HG03575 (cell line): ENCODE data around the gene OPTC.
"Not testable (repeated sequence)": the region's sequence is repeated elsewhere in the genome, so short reads cannot be mapped to it uniquely, and the experiment has no call there.

Experiments used
- ATAC-seq: cut with Tn5 transposase; IDR thresholded peaks from one replicate; pipeline ENCODE4 v1.9.1; 2021; ENCODE audit not compliant: unreplicated experiment, insufficient number of reproducible peaks, low FRiP score; ENCODE audit errors: extremely low read depth

The OPTC gene, protein sequence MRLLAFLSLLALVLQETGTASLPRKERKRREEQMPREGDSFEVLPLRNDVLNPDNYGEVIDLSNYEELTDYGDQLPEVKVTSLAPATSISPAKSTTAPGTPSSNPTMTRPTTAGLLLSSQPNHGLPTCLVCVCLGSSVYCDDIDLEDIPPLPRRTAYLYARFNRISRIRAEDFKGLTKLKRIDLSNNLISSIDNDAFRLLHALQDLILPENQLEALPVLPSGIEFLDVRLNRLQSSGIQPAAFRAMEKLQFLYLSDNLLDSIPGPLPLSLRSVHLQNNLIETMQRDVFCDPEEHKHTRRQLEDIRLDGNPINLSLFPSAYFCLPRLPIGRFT

DNA sequence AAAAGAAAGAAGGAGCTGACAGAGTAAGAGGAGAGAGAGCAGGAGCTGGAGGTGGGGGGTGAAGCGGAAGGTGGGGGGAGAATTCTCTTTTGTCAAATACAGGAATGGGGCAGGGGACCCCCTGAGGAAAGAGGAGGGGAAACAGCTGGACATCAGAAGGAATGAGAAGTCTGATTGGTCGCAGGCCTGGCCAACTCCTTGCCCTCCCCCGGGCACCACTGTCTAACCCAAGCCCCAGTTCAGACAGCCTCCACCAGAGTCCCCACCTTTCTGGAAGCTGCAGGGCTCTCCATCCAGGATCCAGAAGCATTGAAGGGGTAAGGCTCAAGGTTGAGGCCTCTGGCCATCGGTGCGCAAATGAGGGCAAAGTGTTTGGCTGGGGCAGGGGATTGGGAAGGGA, at the start of gene OPTC:
OPTC (plus strand) TSS at position 253 of the 400 bp plus-strand sequence. CDS start 1,853 bp downstream, outside the sequence.
- no peak for ATAC-seq

DNA sequence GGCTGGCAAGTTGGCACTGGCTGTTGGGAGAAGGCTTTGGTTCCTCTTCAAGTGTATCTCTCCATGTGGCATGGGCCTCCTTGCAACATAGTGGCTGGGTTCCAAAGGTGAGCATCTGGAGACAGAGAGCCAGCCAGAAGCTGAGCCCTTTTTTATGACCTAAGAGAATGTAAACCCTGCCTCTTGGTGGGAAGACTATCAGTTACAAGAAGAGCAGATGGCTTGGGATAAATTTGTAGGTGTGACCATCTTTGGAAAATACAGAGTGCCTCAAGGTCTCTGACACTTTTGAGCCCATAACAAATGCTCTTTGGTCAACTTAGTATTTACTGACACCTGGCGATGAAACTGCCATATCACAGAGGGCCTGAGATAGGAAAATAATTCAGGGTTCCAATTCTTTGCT, 49.8 kb upstream of the OPTC start:
- no peak for ATAC-seq

DNA sequence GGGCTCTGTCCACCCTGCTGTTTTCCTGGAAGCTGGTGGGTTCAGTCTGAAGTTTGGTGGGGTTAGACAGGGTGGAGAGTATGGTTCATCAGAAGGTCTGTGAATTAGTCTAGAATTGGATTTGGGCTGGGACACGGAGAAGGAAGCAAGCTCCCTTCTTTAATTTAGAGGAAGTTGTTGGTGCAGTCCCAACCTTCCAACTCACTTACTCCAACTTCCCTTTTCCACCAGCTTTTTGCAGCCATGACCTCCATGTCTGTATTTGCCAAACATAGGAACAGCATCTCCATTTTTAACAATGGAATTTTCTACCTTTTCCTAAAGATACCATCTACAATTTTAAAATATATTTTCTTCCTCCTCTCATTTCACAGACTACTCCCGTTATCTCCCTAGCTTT, 46.8 kb upstream of the OPTC start:
- no peak for ATAC-seq

DNA sequence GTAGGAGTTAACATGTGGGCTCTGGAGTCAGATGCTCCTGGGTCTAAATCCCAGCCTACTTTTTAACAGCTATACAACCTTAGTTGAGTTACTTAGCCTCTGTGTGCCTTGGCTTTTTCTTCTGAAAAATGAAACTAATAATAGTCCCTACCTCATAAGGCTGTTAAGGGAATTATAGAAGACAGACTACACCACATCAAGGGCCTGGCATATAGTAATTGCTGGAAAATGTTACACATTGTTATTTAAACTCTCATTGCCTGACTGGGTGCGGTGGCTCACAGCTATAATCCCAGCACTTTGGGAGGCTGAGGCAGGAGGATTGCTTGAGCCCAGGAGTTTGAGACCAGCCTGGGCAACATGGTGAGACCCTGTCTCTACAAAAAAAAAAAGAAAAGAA, 46.4 kb upstream of the OPTC start:
- ATAC-seq, result not testable (repeated sequence)

DNA sequence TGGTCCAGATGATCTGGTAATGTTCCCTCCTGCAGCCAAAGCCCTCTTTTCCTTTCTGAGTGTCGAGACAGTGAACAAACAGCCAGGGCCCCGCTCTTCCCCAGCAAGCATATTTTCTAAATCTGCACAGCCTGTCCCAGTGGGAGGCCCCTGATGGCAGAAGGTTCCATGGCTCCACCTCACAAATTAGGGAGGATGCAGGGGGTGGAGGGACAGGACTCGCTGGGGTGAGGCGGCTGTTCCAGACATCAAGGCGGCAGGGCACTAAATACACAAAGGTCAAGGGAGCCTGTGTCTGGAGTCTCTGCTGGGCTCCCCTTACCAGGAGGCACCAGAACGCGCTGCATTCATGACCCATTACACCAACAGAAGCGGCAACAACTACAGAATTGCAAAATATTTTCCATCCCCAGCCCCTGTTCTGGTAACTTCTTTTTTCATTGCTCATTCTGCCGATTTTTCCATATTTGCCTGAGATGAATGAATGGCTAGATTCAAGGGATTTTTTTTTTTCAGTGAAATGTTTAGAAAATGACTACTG, 45.4 kb upstream of the OPTC start:
- ATAC-seq, result no peak

DNA sequence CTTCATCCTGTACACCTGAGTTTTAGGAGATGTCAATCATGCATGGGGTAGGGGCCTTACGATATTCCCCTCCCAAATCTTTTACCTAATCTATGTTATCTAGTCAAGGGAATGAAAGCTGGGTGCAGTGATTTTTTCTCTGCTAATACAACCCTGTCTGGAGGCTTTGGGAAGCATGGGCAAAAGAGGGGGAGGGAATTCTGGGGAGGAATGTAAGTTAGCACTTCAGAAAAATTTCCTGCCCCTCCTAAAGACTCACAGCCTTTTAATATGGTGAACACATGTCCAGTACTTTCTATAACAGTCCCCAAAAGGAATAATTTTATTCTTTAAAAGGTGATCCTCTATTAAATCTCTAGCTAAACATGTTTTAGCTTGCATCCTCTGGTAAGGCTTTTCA, 44.0 kb upstream of the OPTC start:
- ATAC-seq, result no peak

DNA sequence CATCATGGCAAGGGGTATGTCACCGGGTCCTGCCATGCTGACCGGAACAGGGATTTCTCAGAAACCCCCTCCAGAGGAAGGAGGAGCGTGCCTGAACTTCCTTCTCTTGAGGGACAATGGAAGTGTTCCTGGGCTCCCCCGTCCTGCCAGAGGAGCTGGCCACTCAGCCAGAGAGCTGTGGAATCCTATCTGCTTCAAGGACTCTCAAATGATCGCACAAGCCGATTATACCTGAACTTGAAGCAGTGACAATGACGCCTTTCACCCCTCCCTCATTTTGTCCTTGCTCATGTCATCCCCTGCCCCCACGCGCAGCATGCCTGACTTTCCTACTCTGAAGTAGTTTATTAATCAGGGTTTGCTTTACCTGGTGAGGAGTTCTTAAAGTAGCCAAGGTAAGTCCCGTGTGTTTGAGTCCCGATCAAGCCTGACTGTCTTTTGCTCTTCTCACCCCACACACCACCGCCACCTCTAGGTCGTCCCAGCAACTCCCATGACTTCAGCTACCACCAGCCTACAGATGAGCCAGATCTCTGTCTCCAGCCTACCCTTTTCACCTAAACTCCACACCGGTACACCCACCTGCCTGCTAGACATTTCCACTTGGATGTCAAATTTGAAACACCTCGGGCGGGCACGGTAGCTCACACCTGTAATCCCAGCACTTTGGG, 43.3 kb upstream of the OPTC start:
- ATAC-seq, result no peak

DNA sequence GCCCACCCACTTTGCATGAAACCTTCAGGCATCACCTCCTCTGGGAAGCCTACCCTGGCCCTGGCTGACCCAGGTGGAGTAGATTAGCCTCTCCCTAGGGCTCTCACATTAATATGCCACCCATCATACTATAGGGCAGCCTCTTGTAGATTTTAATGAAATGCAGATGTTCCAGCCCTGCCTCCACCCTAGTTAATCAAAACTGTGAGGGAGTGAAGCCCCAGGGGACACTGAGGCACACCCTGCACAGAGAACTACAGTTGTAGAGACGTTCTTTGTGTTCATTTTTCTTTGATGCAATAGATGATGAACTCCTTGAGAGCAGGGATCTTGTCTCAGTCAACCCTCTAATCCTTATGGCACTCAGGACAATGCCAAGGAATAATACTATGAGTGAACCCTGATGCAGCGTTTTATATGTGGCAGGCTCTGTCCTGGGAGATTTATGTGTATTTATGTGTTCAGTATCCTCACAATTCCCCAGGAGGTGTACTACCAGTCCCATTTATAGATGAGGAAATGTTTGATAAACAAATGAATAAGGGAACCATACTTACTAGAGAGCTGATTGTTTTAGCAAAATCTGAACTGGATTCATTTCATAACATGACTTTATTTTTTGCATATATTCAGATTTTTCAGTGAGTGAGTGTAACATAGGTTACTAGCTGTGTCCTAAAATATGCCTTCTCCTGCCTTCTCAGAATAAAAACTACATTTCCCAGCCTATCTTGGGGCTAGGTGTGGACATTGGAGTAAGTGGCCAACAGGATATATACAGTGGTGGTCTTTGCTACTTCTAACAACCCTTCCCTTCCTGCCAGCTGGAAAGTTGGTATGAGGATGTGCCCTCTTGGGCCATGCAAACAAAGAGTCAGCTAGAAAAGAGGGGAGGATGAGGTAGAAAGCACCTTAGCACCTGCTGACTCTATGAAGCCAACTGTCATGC, 41.8 kb upstream of the OPTC start:
- ATAC-seq, result no peak

DNA sequence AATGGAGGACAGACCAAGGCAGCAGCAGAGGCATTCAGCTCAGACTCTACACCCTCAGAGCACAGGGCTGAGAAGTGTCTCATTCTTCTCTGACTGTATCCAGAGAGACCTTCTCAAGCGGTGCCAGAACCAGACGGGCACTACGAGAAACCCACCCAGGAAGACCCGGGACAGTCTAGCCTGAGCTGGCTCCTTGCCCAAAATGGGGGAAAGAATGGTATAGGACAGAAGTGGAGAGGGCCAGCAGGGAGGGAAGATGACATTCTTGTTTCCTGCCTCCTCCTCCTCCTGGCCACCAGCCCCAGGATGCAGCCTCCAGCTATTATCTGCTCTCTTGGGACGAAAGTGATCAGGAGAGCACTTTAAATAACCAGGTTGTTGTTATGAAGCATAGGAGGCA, 40.9 kb upstream of the OPTC start:
- ATAC-seq, result no peak

DNA sequence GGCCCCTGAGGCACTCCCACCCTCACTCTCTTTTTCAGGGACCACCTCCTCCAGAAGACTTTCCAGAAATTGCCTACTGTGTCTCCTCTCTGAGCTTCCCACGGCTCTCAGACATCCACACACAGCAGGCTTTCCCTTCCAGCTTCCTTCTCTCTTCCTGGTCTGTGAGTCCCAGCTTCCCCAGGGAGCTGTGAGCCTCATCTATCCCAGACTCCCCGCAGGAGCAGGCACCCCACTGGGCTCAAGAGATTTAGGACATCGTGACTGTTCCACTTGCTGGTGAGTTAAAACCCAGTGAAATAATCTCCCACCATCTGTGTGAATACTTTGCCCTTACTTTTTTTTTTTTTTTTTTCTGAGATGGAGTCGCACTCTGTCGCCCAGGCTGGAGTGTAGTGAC, 40.3 kb upstream of the OPTC start:
- no peak for ATAC-seq

DNA sequence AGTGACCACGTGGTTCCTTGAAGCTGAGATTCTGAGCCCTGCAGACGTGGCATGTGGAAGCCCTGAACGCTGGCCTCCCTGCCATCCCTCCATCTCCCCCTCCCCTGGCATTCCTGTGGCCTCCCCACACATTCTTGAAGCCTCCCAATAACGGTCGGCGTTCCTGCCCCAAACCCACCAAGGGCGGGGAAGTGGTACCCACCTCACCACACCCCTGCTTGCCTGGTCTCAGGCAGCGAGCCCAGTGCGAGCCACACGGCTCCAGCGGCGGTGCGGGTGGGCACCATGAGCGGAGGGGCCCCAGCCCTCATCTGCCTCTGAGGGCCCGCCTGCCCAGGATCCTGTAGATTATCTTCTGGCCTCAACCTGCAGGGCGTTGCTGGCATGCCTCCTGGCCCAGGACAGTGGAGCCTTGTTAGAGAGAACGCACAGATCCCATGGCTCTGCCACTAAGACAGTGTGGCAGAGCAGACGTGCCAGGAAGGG, 38.9 kb upstream of the OPTC start:
- no peak for ATAC-seq

DNA sequence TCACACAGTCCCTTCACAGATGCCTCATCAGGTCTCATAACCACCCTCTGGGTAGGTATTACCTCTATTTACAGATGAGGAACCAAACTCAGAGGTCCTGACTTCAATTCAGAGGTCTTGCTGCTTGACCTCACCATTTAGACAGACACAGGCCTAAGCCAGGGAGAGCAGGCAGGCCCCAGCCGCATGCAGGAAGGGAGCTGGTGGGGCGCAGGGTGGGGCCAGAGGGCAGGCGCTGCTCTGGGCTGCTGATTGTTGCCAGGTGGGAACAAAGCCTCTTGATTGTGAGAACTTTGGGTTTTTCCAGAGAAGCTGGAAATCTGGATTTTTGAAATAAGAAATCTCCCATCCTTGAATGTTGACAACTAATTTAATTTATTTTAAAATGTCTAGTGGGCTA, 38.2 kb upstream of the OPTC start:
- ATAC-seq, result no peak

DNA sequence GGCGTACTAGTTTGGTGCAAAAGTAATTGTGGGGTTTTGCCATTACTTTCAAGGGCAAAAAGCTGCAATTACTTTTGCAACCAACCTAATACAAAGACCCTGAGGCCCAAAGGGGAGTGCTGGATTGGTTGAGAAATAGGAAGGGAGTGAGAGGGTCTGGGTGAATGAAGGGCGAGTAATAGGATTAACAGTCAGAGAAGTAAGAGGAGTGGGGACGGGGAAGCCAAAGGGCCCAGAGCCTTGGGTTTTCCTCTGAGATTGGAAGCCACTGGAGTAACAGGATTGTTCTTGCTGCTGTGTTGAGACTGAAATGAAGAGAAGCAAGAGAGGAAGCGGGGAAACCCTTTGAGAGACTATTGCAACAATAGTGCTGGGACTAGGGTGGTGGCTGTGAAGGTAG, 37.4 kb upstream of the OPTC start:
- ATAC-seq, result no peak

DNA sequence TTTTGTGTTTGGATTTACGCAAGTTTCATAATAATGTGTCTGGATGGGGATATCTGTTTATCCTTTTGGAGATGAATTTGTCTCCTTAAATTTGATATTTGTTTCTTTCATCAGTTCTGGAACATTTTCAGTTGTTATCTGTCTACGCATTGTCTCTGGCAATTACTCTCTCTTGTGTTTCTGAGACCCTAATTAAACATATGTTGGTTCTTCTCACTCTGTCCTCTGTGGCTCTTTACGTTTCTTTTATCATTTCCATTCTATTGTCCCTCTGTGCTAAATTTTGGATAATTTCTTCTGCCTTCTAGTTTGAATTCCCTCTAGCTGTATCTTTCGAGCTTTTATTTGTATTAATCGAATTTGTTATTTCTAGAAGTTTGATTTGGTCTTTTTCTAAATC, 35.9 kb upstream of the OPTC start:
- no peak for ATAC-seq

DNA sequence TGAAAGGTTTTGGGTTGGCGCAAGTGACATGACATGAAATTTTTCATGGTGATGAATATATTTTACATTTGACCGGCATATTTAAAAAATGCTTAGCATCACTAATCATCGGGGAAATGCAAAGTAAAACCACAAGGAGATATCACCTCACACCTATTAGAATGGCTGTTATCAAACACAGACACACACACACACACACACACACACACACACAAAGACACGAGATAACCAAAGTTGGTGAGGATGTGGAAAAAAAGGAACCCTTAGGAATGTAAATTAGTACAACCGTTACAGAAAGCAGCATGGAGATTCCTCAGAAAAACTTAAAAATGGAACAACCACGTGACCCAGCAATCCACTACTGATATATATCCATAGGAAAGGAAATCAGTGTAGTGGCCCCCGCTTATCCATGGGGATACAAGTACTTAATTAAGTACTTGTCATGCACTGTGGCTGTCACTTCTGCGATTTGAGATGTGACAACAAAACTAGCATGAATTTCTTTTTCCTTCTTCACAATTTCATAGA, 34.2 kb upstream of the OPTC start:
- no peak for ATAC-seq

DNA sequence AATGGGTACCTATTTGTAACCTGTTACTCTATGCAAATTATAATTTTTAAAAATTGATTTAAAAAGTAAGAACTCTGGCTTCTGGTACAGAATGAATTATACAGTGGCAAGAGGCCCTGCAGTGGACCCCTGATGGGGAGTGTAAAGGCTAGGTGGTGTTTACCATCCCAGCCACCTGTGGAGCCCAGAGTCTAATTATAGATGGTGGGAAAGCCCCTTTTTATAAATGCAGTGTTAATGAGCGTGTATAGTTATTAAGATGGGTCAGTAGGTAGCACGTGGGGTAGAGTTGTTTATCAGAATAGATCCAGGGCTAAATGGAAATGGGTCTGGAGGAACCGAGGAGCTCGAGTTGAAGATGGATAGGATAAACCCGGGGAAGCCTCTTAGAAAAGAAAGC, 32.2 kb upstream of the OPTC start:
- ATAC-seq, result no peak

DNA sequence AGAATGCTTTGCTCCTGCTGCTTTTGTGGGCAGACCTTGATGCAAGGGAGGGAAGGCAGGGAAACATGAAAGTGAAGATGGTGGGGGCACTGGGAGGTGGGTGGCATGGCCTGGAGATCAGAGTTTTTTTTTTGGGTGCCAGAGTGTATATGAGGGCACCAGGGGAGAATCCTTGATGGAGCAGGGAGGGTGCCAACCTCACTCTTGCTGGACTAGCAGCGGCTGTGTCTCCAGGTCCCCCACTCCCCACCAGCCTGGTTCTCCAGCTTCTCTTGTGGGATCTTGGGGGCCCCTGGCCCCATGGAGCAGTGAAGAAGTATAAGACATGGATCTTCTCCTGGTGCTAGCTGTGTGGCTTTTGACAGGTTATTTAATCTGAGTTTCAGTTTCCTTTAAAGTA, 31.8 kb upstream of the OPTC start:
- ATAC-seq, result no peak

DNA sequence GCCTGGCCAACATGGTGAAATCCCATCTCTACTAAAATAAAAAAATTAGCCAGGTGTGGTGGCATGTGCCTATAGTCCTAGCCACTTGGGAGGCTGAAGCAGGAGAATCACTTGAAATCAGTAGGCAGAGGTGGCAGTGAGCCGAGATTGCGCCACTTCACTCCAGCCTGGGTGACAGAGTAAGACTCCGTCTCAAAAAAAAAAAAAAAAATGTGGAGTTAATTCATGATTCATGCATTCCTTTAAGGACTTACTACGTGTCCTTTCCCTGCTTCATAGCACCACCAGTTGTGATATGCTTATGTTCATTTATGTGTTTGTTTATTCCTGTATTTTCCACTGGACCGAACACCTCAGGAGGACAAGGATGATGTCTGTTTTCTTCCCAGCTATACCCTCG, 31.1 kb upstream of the OPTC start:
- ATAC-seq, result no peak

DNA sequence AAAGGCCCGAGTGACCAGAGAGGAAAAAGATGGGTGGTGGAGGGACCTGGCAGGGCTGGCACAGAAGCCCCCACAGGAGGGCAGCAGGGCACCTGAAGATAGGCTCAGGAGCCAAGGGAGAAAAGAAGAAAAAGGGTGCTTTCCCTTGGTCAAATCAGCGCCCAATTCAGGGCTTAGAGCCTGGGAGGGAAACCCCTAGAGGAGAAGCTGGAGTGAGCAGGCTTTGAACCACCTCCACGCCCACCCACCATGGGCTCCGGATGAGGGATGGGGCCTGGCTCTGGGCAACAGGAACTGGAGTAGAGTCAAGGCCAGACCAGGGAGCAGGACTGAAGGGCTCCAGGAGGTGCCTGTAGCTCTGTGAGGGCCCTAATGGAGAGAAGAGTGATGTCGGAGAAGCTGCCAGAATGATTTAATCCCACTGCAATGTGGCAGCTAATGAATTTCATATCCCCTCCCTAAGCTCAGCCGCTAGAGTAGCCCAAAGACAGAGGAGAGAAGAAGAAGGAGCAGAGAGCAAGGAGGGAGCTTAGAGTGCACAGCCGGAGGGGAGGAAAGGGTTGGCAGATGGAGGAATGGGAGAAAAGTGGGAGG, 30.4 kb upstream of the OPTC start:
- ATAC-seq, result no peak
